HG03095 (cell line): ENCODE data around the gene C1QTNF1.

Experiments
- ATAC-seq: cut with Tn5 transposase; IDR thresholded peaks from one replicate; pipeline ENCODE4 v1.9.1; 2021; ENCODE audit warnings: moderate library complexity; ENCODE audit not compliant: unreplicated experiment

C1QTNF1 gene

GRCh38 chr17:79075861-79076406, 52.0 kb downstream of the C1QTNF1 start:
- no peak for ATAC-seq

DNA sequence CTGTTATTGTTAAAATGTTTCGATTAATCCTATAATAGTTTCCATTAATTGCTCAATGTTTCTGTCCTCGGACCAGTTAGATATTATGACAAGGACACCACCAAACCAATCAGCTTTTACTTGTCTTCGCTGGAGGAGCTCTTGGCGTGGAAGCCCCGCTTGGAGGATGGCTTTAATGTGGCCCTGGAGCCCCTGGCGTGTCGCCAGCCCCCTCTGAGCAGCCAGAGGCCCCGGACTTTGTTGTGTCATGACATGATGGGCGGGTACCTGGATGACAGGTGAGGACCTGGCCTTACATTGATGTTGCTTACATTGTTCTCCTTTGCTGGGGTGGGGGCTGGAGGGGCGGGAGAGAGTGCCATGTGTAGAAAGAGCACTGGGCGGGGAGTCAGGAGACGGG, 53.6 kb downstream of the C1QTNF1 start:
- no peak for ATAC-seq

DNA sequence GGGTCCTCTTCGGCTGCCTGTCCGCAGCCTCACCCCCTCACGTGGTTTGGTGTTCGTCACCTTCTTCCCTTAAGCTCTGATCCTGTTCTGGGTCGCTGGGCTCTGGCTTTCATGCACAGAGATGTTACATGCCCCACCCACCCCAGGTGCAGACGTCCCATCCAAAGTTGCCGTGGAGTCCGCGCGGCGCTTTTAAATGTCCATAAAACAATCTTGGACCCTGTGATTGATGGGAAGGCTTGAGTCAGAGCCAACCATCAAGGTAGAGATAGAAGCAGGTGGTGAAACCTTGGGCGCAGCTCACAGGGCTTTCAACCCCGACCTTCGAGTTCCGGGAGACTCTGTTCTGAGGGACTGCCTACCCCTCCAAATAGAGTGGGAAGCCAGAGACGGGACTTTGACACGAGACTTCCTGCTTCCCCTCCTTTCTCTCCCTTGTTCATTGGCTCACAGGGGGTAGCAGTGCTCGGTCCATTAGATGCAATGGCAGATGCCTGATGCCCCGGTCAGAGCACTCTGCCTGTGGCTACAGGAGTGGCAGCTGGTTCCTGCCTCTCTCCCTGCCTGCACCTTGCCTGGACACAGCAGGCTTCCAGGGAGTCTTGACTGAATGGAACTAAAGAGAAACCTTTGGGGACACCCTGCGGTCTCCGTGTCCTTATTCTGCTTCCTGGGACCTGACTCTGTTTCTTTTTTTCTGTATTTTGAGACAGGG, 54.7 kb downstream of the C1QTNF1 start:
- ATAC-seq: no peak

GRCh38 chr17:79079421-79080200, 55.6 kb downstream of the C1QTNF1 start:
- no peak for ATAC-seq

DNA sequence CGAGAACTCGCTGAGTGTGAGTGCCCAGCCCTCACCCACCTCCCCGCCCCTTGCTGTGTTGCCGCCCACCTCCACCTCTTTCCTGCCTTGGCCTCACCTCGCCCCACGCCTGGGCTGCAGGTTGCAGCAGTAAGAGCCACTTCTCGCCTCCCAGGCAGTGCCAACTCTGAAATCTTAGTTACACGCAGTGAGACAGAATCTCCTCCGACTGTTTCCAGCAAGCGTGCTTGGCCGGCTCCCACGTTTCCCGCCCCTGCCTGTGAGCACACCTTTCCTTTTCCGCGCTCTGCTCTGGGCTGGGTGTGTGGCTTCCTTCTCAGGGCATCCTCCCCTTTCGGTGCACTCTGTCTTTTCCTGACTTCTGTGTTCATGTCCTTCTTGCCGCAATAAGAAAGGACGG, 56.4 kb downstream of the C1QTNF1 start:
- ATAC-seq: no peak

DNA sequence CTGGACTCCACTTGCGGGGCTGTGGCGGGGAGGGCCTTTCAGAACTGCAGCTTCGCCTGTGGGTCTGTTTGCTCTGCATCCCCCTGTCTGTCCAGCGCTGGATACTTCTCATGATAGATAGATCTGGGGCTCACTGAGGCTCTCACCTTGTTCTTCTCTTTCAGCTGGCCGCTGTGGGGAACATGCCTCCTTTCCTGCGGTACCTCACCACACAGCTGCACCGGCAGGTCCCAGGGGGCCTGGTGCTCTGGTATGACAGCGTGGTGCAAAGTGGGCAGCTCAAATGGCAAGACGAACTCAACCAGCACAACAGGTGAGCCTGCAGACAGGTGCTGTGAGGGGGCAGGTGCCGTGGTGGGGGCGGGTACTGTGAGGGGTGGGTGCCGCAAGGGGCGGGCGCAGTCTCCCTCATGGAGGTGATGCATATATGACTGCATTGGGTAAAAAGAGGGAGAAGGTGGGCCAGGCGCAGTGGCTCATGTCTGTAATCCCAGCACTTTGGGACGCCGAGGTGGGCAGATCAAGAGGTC, 56.9 kb downstream of the C1QTNF1 start:
- ATAC-seq: no peak

DNA sequence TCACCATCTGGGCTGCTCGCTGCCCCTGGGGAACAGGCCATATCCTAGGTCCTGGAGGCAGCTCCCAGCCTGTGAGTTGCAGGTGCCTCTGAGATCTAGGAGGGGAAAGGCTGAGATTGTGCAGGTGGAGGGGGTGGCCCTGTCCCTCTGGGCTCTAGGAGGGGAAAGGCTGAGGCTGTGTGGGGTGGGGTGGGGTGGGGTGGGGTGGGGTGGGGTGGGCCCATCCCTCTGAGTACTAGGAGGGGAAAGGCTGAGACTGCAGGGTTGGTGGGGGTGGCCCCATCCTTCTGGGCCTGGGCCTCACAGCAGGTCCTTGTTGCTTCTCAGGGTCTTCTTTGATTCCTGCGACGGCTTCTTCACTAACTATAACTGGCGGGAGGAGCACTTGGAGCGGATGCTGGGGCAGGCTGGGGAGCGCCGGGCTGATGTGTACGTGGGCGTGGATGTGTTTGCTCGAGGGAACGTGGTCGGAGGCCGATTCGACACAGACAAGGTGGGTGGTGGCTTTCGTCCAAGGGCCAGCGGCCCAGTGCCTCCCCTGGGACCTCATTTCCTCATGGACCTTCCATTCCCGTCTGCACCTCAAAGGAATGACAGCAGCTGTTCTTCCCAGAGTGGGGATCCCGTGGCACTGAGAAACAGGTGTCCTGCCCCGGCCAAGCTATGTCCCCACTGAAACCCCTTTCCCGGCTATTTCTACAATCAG, 57.8 kb downstream of the C1QTNF1 start:
- no peak for ATAC-seq

DNA sequence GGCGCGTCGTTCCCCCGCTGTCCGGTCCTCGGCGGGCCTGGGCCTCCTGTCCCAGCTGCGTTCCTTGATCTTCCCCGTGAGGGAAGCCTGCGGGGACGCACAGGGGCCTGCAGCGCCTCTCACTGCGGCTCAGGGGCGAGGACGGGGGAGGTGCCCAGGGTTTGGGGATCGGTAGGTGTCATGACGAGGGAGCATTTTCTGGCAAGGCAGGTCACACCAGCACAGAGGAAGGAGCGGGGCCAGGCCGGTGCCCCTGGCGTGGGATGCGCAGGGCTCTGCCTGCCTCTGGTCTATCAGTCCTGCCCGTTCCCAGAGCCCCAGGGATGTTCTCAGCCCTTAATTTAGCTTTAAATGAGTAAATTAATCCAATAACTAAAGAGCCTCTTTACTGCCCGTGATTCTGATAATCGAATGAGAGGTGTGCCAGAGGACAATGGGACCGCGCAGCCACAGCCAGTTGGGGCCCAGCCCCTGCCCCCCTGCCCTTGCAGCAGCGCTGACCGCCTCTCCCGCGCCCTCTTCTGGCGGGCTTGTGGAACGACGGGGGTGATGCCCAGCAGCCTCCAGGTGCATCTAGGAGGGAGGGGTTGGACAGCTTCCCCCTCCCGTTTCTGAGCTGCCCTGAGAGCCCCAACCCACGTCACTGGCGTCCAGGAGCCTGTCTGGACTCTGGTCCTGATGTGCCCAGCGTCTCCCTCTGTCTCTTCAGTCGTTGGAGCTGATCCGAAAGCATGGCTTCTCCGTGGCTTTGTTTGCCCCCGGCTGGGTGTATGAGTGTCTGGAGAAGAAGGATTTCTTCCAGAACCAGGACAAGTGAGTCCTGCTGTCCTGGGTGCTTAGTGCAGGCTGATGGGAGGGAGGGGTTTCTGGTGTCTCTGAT, 58.6 kb downstream of the C1QTNF1 start:
- ATAC-seq: no peak

- ATAC-seq: no peak
These were observed 59.4 kb downstream of the C1QTNF1 start for GRCh38 chr17:79083191-79083971.

DNA sequence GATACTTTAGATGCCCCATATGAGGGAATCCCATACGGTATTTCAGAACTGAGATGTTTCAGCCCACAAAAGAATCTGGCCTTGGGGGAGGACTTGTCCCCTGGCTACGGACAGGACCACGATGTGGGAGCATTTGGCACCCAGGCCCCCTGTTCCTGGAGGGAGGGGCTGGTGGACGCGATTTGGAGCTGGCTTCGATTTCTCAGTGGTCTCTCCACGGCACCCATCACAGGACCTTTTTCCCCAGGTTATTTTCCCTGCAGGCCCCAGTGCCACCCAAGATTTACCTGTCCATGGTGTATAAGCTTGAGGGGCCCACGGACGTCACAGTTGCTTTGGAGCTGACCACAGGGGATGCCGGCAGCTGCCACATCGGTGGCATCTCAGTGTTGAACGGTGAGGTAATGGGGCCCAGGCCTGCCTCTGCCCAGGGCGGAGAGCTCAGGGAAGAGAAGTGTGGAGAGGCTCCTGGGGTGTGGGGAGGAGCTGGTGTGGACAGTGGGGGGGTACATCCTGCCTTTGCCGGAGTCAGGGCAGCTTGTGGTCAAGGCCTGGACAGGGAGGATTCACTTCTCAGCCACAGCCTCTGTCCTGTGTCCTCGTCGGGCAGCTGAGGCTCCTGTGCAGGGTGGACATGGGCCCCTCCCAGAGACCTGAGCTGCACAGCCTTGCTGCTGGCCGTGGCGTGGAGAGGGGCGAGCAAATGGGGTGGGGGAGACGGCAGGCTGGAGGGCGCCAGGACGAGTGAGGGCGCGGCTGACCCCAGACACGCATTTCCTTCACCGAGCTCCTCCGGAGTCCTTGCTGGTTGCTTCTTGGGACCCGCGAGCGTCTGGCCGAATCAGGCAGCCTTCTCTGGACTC, 60.6 kb downstream of the C1QTNF1 start:
- ATAC-seq: no peak

GRCh38 chr17:79085154-79085920, 61.4 kb downstream of the C1QTNF1 start:
- ATAC-seq: no peak

GRCh38 chr17:79085921-79086551, 62.1 kb downstream of the C1QTNF1 start:
- ATAC-seq: no peak

DNA sequence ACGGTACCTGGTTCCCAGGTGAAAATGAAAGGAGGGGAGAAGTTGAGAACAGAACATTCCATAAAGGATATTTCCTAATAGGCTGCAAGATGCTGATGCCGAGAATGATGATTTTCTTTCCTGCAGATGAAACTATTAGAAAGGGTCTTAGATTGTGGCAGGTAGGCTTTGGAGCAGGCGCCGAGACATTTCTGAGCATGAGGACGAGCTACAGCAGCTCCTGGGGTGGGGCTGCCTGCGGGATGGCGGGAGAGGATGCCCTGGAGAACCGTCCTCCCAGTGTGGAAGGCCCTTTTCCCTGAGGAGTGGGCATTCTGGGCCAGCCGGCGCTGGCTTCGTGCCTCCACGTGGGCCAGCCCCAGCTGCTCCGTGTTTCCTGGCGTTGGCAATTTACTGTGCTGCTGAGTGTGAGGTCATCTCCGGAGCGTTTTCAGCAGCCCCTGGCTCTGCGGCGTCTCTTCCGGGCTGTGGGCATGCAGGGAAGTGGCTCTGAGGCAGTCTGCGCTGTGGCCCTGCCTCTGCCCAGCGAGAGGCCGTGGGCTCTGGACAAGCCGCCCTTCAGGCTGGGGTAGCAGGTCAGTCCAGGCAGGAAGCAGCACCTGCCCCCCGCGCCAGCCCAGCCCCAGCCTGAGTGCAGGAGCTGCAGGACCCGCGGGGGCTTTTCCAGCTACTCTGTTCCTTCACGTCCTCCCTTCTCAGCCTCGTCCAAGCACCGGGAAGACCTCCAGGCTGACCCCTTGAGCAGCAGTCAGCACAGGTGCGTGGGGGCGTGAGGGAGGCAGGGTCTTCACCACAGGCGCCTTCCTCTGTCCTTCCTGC, 62.8 kb downstream of the C1QTNF1 start:
- no peak for ATAC-seq

GRCh38 chr17:79087428-79088143, 63.6 kb downstream of the C1QTNF1 start:
- no peak for ATAC-seq

GRCh38 chr17:79088247-79088996, 64.5 kb downstream of the C1QTNF1 start:
- ATAC-seq: no peak
